Adipocyte (in vitro differentiated cells): ENCODE data around the gene ADCY2.
A peak's percentile ranks its signal among the peaks of the same experiment; 100 is the strongest.

ENCODE experiments used
- DNase-seq: peaks from one replicate; pipeline ENCODE4 v3.0.0-alpha.2; 2015; ENCODE audit warnings: low read depth
- H3K27me3 ChIP-seq: replicated peaks from 2 replicates; pipeline ENCODE4 v1.7.0; 2013; ENCODE audit warnings: mild to moderate bottlenecking, low read length, moderate library complexity; ENCODE audit not compliant: control insufficient read depth, insufficient read depth
- H3K36me3 ChIP-seq: 2 replicates; pipeline ENCODE4 v1.7.0; 2013; ENCODE audit warnings: low read length, mild to moderate bottlenecking, moderate library complexity; ENCODE audit not compliant: control insufficient read depth, insufficient read depth, severe bottlenecking
- H3K4me1 ChIP-seq: 2 replicates; pipeline ENCODE4 v1.7.0; 2013; ENCODE audit warnings: mild to moderate bottlenecking, low read length, moderate library complexity; ENCODE audit not compliant: control insufficient read depth, insufficient read depth
- H3K4me3 ChIP-seq: 2 replicates; pipeline ENCODE4 v1.7.0; 2013; ENCODE audit warnings: mild to moderate bottlenecking, low read length, moderate library complexity
- H3K9ac ChIP-seq: 2 replicates; pipeline ENCODE4 v1.7.0; 2013; ENCODE audit warnings: mild to moderate bottlenecking, low read length, moderate library complexity
- H3K9me3 ChIP-seq: 2 replicates; pipeline ENCODE4 v1.7.0; 2013; ENCODE audit warnings: mild to moderate bottlenecking, low read length, moderate library complexity; ENCODE audit not compliant: control insufficient read depth

Gene ADCY2

DNA sequence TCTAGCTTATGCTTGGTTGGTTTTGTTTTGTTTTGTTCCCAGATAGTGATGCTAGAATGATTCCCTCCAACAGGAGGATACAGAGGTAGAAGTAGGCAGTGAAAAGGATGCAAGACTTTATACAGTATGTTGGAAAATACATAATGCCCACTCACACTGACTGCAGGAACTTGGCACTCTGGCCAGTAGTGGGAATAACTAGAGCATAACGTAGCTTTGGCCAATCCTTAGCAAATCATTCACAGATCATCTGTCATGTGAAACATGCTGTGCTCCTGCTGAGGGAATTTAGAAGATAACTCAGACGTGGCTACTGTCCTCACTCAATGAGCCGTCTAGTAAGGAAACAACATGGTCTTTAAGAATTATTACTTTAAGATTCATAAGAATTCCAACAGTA is 441.5 kb downstream of the ADCY2 start:
- Histone ChIP-seq H3K4me3 (no peak overlapping the region), H3K27me3 (peaks cover 8% of the 10 kb centered on the region), H3K9ac (no peak overlapping the region), H3K36me3 (no peaks in the 10 kb centered on the region), H3K9me3 (no peaks in the 10 kb centered on the region), H3K4me1 (no peaks in the 10 kb centered on the region)
- no peak for DNase-seq

DNA sequence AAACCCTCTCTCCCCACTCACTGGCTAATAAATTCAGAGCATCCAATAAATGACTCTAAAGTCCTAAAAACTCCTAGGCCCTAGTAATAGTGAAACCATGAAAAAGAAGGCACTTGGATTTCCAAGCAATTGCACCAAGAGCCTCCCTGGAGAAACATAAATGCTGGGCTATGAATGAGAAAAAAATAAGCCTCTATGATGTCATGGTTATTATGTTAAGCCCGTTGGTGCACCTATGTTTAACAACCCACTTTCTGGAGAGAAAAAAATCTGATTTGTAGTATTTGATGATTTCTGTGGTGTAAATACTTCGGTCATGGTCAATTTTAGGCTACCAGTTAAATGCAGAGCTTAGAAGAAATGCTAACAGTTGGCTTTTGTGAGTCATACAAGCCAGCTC is 446.6 kb downstream of the ADCY2 start:
- Histone ChIP-seq H3K27me3 (peaks cover 49% of the 10 kb centered on the region), H3K9me3 (no peaks in the 10 kb centered on the region), H3K9ac (no peak overlapping the region), H3K4me3 (no peak overlapping the region), H3K36me3 (no peaks in the 10 kb centered on the region), H3K4me1 (no peaks in the 10 kb centered on the region)
- no peak for DNase-seq

- H3K27me3 ChIP-seq = peaks cover 66% of the 10 kb centered on the region
- H3K4me1 ChIP-seq = no peaks in the 10 kb centered on the region
- H3K9ac ChIP-seq = no peak overlapping the region
- no peaks in the 10 kb centered on the region for H3K36me3 ChIP-seq
- DNase-seq = no peak
- H3K4me3 ChIP-seq = no peak overlapping the region
- H3K9me3 ChIP-seq = no peaks in the 10 kb centered on the region
Measured at GRCh38 chr5:7844901-7845300, 449.0 kb downstream of the ADCY2 start.

GRCh38 chr5:7845557-7845956 is 449.6 kb downstream of the ADCY2 start:
- Histone ChIP-seq H3K9me3 (no peaks in the 10 kb centered on the region), H3K4me3 (no peak overlapping the region), H3K27me3 (peaks cover 62% of the 10 kb centered on the region), H3K36me3 (no peaks in the 10 kb centered on the region), H3K9ac (no peak overlapping the region), H3K4me1 (no peaks in the 10 kb centered on the region)
- DNase-seq = no peak

DNA sequence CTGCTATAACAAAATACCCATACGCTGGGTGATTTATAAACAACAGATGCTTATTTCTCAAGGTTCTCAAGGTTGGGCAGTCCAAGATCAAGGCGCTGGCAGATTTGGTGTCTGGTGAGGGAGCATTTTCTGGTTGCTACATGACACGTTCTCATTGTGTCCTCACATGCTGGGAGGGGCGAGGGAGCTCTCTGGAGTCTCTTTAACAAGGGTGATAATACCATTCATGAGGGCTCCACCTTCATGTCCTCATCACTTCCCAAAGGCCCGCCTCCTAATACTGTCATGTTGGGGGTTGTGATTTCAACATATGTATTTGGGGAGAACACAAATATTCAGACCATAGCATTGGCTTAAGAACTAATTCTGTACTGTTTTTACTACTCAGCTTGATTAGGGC is 450.4 kb downstream of the ADCY2 start:
- DNase-seq = no peak
- no peaks in the 10 kb centered on the region for H3K4me1 ChIP-seq
- H3K36me3 ChIP-seq = no peaks in the 10 kb centered on the region
- H3K9ac ChIP-seq = no peak overlapping the region
- peaks cover 65% of the 10 kb centered on the region for H3K27me3 ChIP-seq
- H3K4me3 ChIP-seq = no peak overlapping the region
- no peaks in the 10 kb centered on the region for H3K9me3 ChIP-seq

DNA sequence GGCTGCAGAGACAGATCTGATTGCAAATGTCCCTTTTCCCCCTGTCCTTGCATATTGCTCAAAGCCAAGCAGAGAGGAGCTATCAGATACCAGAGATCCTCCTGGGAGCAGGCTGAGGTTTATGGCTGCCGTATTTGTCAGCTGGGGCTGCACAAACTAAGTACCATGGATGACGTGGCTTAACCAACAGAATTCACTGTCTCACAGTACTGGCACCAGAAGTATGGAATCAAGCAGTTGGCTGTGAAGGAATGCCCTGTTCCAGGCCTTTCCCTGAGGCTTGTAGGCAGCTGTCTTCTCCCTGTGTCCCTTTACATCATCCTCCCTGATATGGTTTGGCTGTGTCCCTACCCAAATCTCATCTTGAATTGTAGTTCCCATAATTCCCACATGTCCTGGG is 452.4 kb downstream of the ADCY2 start:
- Histone ChIP-seq H3K9me3 (no peaks in the 10 kb centered on the region), H3K9ac (no peak overlapping the region), H3K4me3 (no peak overlapping the region), H3K36me3 (no peaks in the 10 kb centered on the region), H3K4me1 (peaks cover 9% of the 10 kb centered on the region), H3K27me3 (peaks cover 66% of the 10 kb centered on the region)
- no peak for DNase-seq

GRCh38 chr5:7849681-7850394 is 453.9 kb downstream of the ADCY2 start:
- H3K4me3 ChIP-seq = no peak overlapping the region

DNA sequence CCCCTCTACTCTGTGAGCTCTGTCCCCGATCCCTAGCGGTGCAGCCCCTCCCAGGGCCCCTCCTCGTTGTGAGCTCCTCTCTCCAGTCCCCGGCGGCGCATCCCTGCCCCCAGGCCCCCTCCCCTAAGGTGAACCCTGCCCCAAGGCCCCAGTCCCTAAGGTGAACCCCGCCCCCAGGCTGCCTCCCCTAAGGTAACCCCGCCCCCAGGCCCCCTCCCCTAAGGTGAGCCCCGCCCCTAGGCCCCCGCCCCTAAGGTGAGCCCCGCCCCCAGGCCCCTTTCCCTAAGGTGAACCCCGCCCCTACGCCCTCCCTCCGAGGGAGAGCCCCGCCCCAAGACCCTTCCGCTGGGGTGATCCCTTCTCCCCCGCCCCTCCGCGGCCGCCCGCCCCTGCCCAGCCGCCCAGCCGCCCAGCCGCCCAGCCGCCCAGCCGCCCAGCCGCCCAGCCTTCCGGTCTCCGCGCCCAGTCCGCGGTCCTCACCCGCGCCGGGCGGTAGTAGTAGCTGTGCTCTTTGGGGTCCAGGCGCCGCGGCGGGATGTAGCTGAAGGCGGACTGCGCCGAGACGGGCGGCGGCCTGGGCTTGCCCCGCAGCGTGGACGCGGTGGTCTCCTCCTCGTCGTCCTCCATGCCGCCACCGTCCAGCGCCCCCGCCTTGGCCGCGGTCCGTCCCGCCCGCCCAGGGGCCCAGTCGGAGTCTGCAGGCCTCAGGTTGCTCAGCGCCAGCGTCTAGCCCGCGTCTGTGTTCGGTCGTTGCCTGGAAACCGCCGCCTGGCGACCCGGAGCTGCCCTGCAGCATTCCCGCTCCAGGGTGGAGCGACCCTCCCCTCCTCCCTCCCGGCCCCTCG is 454.7 kb downstream of the ADCY2 start, which contains the start of gene CFAP90:
Gene CFAP90, minus strand, starts transcription at position 739 of the 845 bp plus-strand sequence. Its CDS starts 112 bp downstream, at position 627.
- peak; percentile 67 for DNase-seq
- peaks cover 9% of the 10 kb centered on the region for H3K4me1 ChIP-seq
- H3K36me3 ChIP-seq = no peaks in the 10 kb centered on the region
- no peak within 1 kb of the TSS for H3K9ac ChIP-seq
- H3K4me3 ChIP-seq = peak within 1 kb of the TSS; percentile 54
- H3K9me3 ChIP-seq = no peaks in the 10 kb centered on the region
- H3K27me3 ChIP-seq = peaks cover 45% of the 10 kb centered on the region

More at GRCh38 chr5:7849681-7850394, 453.9 kb downstream of the ADCY2 start:
- Histone ChIP-seq H3K9ac (no peak overlapping the region), H3K4me1 (peaks cover 9% of the 10 kb centered on the region), H3K9me3 (no peaks in the 10 kb centered on the region), H3K36me3 (no peaks in the 10 kb centered on the region), H3K27me3 (peaks cover 51% of the 10 kb centered on the region)
- DNase-seq = peak; percentile 27

DNA sequence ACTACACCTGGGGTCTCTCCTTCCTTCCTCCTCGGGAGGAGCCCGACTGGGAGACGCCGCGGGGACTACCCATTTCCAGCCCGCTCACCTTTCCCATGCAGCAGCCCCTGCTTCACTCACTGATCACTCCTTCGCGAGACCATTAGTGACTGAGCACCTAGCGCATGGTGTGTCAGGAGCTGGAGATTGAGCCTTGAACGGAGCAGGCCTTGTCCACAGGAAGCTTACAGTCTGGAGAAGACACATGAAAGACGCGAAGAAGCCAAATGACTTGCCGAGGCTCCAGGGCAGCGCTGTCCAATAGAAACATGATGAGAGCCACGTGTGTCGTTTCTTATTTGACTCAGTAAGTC is 455.3 kb downstream of the ADCY2 start:
- no peak overlapping the region for H3K4me3 ChIP-seq
- no peak for DNase-seq
- H3K4me1 ChIP-seq = peaks cover 9% of the 10 kb centered on the region
- no peaks in the 10 kb centered on the region for H3K36me3 ChIP-seq
- H3K27me3 ChIP-seq = peaks cover 39% of the 10 kb centered on the region
- H3K9me3 ChIP-seq = no peaks in the 10 kb centered on the region
- H3K9ac ChIP-seq = no peak overlapping the region

- no peaks in the 10 kb centered on the region for H3K36me3 ChIP-seq
- no peak overlapping the region for H3K9ac ChIP-seq
- peaks cover 34% of the 10 kb centered on the region for H3K27me3 ChIP-seq
- no peak for DNase-seq
- H3K9me3 ChIP-seq = no peaks in the 10 kb centered on the region
- H3K4me1 ChIP-seq = peaks cover 9% of the 10 kb centered on the region
- H3K4me3 ChIP-seq = no peak overlapping the region
Measured at GRCh38 chr5:7851617-7852289, 455.8 kb downstream of the ADCY2 start.

- H3K9me3 ChIP-seq = no peaks in the 10 kb centered on the region
- peaks cover 9% of the 10 kb centered on the region for H3K4me1 ChIP-seq
- H3K36me3 ChIP-seq = no peaks in the 10 kb centered on the region
- peaks cover 26% of the 10 kb centered on the region for H3K27me3 ChIP-seq
- peak; percentile 29 for DNase-seq
- no peak overlapping the region for H3K9ac ChIP-seq
- H3K4me3 ChIP-seq = no peak overlapping the region
Measured at GRCh38 chr5:7852542-7852941, 456.6 kb downstream of the ADCY2 start.
